Prostate gland (tissue), 2 donors: ENCODE measurements around the gene VSIG10L. TPM values are rescaled to one million over a fixed set of nuclear protein-coding genes. Genes with fewer than 3 reads are reported as not detected.

Experiments
- DNase-seq: peaks from one replicate; pipeline ENCODE4 v3.0.0-alpha.2; 2019; ENCODE audit warnings: low spot score
- H3K27ac ChIP-seq, 2 donors: fragments of 200-600 bp; sonication (generic); 2 replicates each; pipeline ENCODE4 v1.5.1; 2017 to 2019
- H3K27me3 ChIP-seq: fragments of 200-600 bp; sonication (generic); replicated peaks from 2 replicates; pipeline ENCODE4 v1.5.1; 2019; ENCODE audit not compliant: insufficient read depth
- H3K36me3 ChIP-seq, 2 donors: fragments of 200-600 bp; sonication (generic); 1 replicate in 1 of 2; 2 replicates in 1 of 2; pipeline versions ENCODE4 v1.5.1 to v1.8.1; 2017 to 2019
- H3K4me1 ChIP-seq: fragments of 200-600 bp; sonication (generic); replicated peaks from 2 replicates; pipeline ENCODE4 v1.5.1; 2019
- H3K4me3 ChIP-seq, 2 donors: fragments of 200-600 bp; sonication (generic); 2 replicates each; pipeline ENCODE4 v1.5.1; 2017 to 2019
- H3K9me3 ChIP-seq: fragments of 200-600 bp; sonication (generic); 2 replicates; pipeline ENCODE4 v1.5.1; 2017
- CTCF ChIP-seq, 4 experiments: fragments of 200-600 bp in 2 of 4; fragments of 450-650 bp in 2 of 4; sonication (generic) in 2 of 4; IDR thresholded peaks; 1 replicate in 3 of 4; 2 replicates in 1 of 4; pipeline ENCODE4 v1.5.1; 2016 to 2019; ENCODE audit warnings: antibody characterized with exemption in 4 of 4, mild to moderate bottlenecking in 2 of 4, moderate library complexity in 2 of 4
- POLR2A ChIP-seq: fragments of 450-650 bp; IDR thresholded peaks from one replicate; pipeline ENCODE4 v1.6.1; 2016; ENCODE audit warnings: antibody characterized with exemption, mild to moderate bottlenecking
- POLR2AphosphoS5 ChIP-seq: sonication (generic); formaldehyde crosslinking; IDR thresholded peaks from one replicate; pipeline ENCODE4 v1.6.1; 2017; ENCODE audit warnings: antibody characterized with exemption
- WGBS: methylation state at CpG from one replicate; pipeline ENCODE4 v1.1.5; 2018; 5-methylcytosine and 5-hydroxymethylcytosine counted together
- intact Hi-C: fragments of 100-400 bp; cut with DNase I; formaldehyde crosslinking; loops from one replicate; pipeline ENCODE4 v1.14.2; 2022
- total RNA-seq, 2 donors: library from RNA; depleted of rRNA; stranded (reverse); fragments of >200 nt; gene quantifications; one replicate each; pipeline ENCODE4 v1.1.0, GENCODE V29; 2016

VSIG10L gene
- total RNA-seq, 2 donors from 2014 or later = 2.3 to 9.9 TPM

GRCh38 chr19:51320280-51320657 lies 21.7 kb downstream of the VSIG10L start:
- TF ChIP-seq CTCF (IDR thresholded peaks at IDR 0.05) (no peak), POLR2AphosphoS5 (no peak), POLR2A (no peak)
- H3K27me3 ChIP-seq = peaks cover 7% of the 10 kb centered on the region
- WGBS = 12% methylated on average over 11 of the region's 14 CpGs
- no peak overlapping the region for H3K27ac ChIP-seq
- no peak for DNase-seq
- intact Hi-C loops = no loop called here
- no peaks in the 10 kb centered on the region for H3K4me1 ChIP-seq
- H3K36me3 ChIP-seq = no peaks in the 10 kb centered on the region
- no peak overlapping the region for H3K4me3 ChIP-seq
- no peaks in the 10 kb centered on the region for H3K9me3 ChIP-seq

GRCh38 chr19:51319649-51320279 lies 22.2 kb downstream of the VSIG10L start:
- H3K27ac ChIP-seq = no peak overlapping the region
- TF ChIP-seq CTCF (IDR thresholded peaks at IDR 0.05) = no peak
- H3K9me3 ChIP-seq = no peaks in the 10 kb centered on the region
- no peak overlapping the region for H3K4me3 ChIP-seq
- no peak for DNase-seq
- 70% methylated on average over 14 of the region's 14 CpGs for WGBS
- peaks cover 7% of the 10 kb centered on the region for H3K27me3 ChIP-seq
- intact Hi-C loops = no loop called here
- no peaks in the 10 kb centered on the region for H3K36me3 ChIP-seq
- H3K4me1 ChIP-seq = no peaks in the 10 kb centered on the region

- H3K4me3 ChIP-seq = no peak overlapping the region
- no peaks in the 10 kb centered on the region for H3K4me1 ChIP-seq
- TF ChIP-seq POLR2AphosphoS5 = no peak
- no peak for TF ChIP-seq CTCF (IDR thresholded peaks at IDR 0.05)
- no peak for TF ChIP-seq POLR2A
- no peak for DNase-seq
- 61% methylated on average over 23 of the region's 23 CpGs for WGBS
- peaks cover 9% of the 10 kb centered on the region for H3K27me3 ChIP-seq
- no peaks in the 10 kb centered on the region for H3K9me3 ChIP-seq
- H3K27ac ChIP-seq = no peak overlapping the region
- no peaks in the 10 kb centered on the region for H3K36me3 ChIP-seq
- intact Hi-C loops = no loop called here
These were observed 23.0 kb downstream of the VSIG10L start for GRCh38 chr19:51318687-51319648.

GRCh38 chr19:51317968-51318367 lies 24.0 kb downstream of the VSIG10L start:
- TF ChIP-seq CTCF (IDR thresholded peaks at IDR 0.05) = no peak
- no peak for TF ChIP-seq POLR2A
- TF ChIP-seq POLR2AphosphoS5 = no peak
- intact Hi-C loops = no loop called here
- no peak overlapping the region for H3K4me3 ChIP-seq
- peaks cover 7% of the 10 kb centered on the region for H3K27me3 ChIP-seq
- H3K36me3 ChIP-seq = no peaks in the 10 kb centered on the region
- no peak for DNase-seq
- H3K27ac ChIP-seq = no peak overlapping the region
- 53% methylated on average over 1 of the region's 1 CpG for WGBS
- no peaks in the 10 kb centered on the region for H3K4me1 ChIP-seq
- no peaks in the 10 kb centered on the region for H3K9me3 ChIP-seq
